ENCODE results near the gene PVRIG.
A peak's percentile ranks its signal among the peaks of the same experiment; 100 is the strongest.
"Not testable (repeated sequence)": the region's sequence is repeated elsewhere in the genome, so short reads cannot be mapped to it uniquely, and the experiment has no call there.

PVRIG gene

DNA sequence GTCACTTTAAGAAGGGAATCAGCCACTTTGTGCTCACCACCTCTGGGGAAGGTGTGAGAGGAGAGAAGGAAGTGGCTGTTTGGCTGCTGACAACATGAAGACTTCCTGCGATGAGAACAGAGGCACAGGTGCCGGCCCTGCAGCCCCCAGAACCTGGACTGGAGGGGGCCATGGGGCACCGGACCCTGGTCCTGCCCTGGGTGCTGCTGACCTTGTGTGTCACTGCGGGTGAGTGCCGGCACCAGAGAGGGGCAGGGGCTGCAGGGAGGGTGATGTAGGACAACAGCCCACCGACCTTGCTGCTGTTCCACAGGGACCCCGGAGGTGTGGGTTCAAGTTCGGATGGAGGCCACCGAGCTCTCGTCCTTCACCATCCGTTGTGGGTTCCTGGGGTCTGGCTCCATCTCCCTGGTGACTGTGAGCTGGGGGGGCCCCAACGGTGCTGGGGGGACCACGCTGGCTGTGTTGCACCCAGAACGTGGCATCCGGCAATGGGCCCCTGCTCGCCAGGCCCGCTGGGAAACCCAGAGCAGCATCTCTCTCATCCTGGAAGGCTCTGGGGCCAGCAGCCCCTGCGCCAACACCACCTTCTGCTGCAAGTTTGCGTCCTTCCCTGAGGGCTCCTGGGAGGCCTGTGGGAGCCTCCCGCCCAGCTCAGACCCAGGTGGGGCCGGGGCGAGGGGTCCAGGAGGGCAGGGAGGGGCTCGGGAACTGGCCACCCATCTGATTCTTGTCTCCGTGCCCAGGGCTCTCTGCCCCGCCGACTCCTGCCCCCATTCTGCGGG, at the start of gene PVRIG:
Gene PVRIG, plus strand, starts transcription at position 149 of the 785 bp plus-strand sequence. Its CDS starts 22 bp downstream, at position 171.
- not testable (repeated sequence) for FAIRE-seq; DNase-seq (ENCODE audit: low spot score)

DNA sequence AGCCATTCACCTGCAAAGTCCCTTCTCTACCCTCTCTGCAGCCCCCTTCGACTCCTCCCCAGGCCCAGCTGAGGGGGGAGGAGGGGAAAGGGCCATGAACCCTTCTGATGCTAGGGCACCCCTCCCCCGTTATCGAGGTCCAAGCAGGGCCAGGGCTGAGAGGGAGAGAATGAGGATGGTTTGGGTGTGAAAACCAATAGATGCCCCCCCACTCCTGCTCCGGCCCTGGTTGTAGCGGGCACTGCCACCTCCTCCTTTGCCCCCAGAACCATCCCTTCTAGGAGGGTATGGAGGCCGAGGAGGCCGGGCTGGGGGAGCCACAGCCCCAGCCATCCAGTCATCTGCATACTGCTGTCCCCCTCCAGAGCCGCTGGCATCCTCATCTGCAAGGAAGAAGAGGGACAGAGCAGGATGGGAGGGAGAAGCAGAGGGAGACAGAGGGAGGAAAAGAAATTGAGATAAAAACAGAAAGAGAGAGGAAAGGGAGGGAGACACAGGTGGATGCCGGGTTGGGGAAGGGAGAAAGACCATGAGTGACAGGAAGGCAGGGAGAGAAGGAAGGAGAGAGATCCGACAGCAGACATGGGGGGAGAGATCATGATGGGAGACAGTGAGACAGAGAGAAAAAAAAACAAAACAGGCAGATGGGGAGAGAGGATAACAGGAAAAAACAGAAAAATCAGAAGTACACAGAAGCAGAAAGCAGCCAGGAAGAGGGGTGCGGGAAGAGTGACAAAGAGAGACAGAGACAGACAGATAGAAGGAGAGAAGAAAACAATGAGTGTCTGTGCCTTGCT, 49.5 kb upstream of the PVRIG start:
- DNase-seq (ENCODE audit: low spot score) (peak; percentile 6), FAIRE-seq (no peak)

DNA sequence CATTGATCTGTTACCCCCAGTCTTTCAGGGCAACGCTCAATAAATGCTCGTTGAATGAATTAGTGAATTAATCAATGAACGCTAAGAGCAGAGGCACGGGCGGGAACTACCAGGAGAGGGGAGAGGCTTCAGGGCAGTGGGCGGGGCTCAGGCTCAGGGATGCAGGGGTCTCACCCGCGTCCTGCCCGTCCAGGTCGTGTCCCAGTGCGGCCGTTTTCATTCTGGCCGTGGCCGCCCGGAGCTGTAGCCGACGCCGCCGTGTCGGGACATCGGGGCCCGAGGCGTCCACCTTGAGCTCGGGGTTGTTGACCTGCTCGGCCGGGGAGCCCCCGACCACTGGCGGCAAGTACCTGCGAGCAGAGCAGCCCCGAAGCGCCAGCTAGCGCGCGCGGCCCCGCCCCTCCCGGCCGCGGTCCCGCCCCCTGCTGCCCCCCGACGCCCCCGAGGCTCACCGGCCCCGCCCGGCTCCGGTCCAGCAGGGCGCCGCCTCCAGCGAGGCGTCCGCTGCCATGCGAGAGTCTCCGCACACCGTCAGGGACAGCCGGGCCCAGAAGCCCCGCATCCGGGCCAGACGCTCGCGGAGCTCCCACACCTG, 48.6 kb upstream of the PVRIG start:
- DNase-seq (ENCODE audit: low spot score) (no peak), FAIRE-seq (no peak)

DNA sequence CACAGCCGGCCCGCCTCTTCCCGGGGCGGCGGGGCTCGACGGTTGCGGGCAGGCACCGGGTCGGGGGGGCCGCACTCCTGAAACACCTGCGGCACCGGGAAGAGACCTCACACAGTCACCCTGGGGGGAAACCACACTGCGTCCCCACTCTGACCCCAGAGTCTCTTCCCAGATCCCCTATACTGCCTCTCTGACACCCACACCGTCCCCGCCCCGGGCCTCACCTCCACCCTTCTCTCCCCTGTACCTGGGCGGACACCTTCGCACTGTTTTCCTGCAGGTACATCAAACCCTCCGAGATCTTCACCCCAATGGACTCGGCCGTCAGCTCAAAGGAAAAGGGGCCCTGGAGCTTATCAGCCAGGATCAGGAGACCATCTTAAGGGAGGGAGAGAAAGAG, 47.9 kb upstream of the PVRIG start:
- FAIRE-seq = no peak
- DNase-seq (ENCODE audit: low spot score) = no peak

DNA sequence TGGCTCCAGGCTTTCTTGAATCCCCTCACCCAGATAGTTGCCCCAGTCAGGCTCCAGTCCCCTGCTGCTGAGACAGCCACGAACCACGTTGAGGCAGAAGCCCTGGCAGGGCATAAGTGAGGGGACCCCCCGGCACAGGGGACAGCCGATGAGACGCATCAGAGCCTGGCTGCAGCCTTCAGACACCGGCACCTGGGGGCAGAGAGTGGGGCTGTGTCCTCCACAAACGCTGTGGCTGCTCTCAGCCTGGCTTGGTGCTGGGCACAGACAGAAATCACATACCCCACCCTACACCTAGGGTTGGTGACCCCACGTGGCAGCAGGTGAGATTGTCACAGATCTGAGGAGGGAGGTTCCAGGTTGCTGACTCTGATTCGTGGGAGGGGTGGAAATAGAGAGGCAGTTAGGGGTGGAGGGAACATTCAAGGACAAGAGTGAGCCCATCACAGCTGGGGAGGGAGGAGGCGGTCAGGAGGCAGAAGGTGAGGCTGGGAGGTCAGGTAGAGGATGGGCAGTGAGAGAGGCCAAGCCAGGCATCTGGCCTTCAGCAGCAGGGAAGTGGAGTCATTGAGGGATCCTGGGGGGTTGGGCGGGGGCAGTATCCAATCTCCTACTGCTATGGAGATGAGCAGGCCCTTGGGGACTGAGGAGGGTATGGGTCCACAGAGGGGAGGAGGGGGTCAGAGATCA, 45.8 kb upstream of the PVRIG start:
- DNase-seq (ENCODE audit: low spot score) (no peak), FAIRE-seq (peak; percentile 77)

DNA sequence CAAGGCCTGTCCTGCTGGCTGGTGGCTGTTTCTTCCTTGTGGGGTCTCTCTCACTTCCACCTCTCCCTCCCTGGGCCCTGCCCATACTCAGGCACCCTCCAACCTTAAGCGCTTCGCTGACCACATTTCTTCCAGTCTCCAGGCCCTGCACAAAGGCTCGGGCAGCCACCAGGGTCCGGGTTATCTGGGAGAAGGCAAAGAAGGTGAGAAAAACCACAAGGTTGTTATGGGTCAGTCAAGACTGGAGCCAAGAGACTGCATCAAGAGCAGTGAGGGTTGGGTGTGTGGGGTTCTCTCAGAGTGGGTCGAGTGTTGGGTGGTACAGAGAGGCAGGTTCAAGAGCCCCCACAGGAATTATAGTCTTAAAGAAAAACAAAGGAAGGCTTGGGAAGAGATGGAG, 45.2 kb upstream of the PVRIG start:
- FAIRE-seq = no peak
- DNase-seq (ENCODE audit: low spot score) = no peak

DNA sequence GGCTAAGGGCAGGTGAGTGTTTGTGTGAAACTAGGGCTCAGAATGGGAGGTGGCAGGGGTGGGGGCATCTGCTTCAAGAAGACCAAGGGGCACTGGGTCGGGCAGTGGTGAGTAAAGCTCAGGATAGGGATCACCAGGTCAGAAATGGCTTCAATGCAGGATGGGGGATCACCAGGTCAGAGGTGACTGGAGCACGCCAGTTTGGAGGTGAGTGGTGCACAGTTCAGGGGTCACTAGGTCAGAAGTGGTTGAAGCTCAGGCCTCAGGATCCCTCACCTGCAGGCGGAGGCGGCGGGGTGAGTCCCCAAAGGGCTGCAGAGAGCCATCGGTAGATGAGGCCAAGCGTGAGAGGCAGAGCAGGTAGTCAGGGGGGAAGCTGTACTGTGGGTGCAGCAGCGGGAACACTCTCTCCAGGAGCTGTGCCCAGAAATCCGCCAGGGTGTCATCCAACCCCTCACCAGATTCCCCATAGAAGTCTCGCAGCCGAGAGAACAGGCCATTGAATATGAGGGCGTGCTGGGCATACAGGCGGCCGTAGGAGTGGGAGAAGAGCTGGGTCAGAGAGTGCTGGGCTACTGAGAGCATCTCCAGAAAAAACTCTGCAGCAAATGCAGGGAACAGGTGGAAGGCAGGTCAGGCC, 44.3 kb upstream of the PVRIG start:
- no peak for FAIRE-seq
- no peak for DNase-seq (ENCODE audit: low spot score)

DNA sequence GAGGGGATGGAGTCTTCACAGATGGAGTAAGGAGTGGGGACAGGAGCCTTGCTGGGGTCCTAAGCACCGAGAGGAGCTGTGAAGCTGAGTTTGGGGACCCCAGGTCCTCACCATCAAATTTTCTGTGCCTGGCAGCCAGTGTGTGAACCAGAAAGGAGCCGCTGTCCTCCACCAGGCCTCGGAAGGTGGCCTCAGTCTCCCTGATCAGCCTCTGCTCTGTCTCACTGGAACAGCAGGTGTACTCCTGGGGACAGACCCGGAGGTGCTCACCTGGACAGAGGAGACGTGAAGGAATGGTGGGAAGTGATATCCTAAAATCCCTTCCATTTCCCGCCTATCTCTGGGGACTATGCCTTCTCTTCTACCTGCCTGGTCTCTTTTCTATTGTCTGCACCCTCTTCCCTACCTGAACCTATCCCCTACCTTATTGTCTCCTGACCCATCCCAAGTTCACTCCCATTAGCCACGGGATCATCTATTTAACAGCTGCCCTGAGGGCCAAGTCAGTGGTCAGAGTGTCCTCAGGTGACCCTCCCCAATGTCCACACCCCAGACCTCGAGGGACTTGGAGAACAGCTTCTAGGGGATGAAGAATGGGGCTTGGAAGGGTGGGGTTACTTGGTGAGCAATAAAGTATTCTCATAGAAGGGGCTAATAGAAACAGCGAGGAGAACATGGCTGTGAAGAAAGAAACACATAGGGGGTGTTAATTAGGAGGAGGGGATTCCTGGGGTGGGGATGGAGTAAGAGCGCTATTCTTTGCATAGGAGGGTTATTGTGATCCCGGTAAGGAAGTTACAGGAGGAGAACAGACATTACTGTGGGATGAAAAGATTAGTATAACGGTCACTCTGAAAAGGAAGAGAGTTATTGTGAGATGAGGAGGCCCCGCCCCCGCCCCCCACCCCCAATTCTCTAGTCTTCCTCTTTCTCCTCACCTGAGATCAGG, 43.4 kb upstream of the PVRIG start:
- no peak for DNase-seq (ENCODE audit: low spot score)
- no peak for FAIRE-seq

DNA sequence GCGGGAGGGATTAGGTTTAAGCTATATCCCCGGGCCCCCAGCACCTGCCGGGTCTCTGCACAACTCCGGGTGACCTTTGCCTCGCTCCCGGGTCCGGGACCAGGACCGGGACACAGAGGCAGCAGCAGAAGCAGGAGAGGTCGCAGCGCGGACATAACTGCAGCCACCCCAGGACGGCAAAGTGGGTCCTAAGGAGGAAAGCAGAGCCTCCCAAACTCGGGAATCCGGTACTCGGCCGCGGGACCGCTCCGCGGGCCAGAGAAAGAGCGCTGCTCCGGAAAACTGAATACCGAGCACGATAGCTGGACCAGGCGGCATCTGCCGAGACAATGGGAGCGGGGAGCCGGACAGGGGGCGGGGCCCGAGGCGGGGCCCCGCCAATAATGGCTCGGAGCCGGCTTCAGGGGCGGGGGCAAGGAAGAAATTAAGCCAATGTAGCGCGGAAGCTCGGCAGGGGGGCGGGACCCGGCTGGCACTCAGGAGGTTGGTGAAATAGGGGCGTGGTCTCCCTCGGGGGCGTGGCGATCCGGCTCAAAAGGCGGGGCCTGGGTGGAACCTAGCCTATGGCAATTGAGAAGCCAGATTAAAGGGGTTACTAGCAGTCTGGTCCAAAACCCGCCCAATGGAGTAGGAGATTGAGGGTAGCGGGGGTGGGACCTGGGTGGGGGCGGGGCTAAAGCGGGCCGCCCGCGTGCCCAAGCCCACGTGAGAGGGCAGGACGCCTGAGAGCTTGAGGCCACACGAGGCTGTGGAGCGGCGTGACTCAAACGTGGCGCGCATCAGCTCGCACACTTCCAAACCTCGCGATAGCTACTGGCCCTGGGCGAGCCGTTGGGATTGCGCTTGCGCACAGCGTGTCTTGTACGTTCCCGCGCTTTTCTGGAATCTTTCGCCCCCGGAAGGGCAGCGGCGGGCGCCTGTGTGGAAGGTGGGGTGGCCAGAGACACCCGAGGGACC, 42.4 kb upstream of the PVRIG start, which contains the start of the genes GPC2 and STAG3:
Gene GPC2, minus strand, starts transcription at position 337 of the 957 bp plus-strand sequence. Its CDS starts 182 bp downstream, at position 155.
Gene STAG3, plus strand, starts transcription at position 874 of the 957 bp plus-strand sequence. CDS start 2,639 bp downstream, outside the sequence.
- FAIRE-seq = peak; percentile 91
- peak; percentile 99 for DNase-seq (ENCODE audit: low spot score)

DNA sequence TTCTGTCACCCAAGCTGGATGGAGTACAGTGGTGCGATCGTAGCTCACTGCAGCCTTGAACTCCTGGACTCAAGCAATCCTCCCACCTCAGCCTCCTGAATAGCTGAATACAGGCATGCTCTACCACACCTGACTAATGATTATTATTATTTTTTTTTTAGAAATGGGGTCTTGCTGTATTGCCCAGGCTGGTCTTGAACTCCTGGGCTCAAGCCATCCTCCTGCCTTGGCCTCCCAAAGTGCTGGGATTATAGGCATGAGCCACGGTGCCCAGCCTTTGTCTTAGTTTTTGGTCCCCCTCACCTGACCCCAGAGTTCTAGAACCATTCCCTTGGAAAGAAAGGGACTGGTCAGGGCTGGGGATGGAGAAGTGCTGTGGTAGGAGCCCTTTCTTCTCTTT, 39.7 kb upstream of the PVRIG start:
- FAIRE-seq; DNase-seq (ENCODE audit: low spot score): not testable (repeated sequence)

DNA sequence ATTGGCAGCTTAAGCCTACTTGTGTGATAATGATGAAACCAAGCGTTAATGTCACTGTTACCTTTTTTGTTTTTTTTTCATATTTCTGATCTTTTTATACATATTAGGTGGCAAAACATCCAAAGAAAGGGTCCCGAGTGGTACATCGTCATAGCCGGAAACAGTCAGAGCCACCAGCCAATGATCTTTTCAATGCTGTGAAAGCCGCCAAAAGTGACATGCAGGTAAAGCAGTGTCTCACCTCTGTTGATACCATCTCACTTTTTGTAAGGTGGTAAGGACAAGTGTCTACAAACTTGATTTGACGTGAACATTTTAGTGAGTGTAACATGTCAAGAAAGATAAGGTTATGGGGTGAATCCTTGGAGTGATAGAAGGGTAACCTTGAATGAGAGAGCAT, 37.1 kb upstream of the PVRIG start:
- not testable (repeated sequence) for FAIRE-seq; DNase-seq (ENCODE audit: low spot score)

DNA sequence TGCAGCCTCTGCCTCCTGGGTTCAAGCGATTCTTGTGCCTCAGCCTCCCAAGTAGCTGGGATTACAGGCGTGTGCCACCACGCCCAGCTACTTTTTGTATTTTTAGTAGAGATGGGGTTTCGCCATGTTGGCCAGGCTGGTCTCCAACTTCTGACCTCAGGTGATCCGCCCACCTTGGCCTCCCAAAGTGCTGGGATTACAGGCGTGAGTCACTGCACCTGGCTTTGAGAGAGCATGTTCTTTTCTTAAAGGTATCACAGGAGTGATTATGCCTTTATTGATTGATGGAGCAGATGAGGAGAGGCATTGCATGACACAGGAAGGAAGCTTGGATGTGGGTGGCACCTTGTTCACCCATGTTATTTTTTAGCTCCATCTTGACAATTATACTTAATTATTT, 36.7 kb upstream of the PVRIG start:
- not testable (repeated sequence) for FAIRE-seq; DNase-seq (ENCODE audit: low spot score)

DNA sequence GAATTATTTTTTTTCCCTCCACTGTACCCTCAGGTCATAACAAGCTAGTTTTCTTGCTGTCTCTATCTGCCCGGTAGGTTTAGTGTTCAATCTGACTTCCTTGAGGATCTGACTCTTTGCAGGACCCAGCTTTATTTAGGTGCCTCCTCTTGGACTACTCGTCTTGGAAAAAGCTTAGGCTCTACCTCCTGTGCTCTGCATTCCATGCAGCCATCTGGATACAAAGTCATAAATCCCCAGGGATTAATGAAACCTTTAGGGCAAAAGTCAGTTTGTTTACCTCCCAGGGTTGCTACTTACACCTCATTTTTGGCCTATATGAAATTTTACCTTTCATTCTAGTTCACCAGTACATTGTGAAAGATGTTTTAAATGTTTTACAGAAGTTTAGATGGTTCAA, 34.0 kb upstream of the PVRIG start:
- DNase-seq (ENCODE audit: low spot score) (no peak), FAIRE-seq (no peak)

DNA sequence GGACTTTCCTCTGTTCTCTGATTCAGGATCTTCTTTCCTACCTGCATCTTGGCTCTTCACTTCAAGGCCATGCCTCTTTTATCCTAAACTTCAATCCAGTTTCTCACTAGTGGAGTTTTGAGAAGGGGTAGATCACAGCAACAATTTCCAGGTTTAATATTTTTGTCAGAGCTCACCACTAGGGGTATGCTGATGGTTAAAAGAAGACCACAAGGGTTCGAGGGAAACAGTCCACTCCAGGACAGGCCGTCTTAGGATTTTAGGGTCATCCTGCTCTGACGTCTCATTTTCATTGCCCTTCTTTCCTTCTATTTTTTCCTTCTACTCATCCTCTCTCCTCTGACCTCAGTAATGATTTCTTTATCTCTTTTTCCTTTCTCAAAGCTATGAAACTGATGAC, 30.7 kb upstream of the PVRIG start:
- FAIRE-seq (no peak), DNase-seq (ENCODE audit: low spot score) (no peak)

DNA sequence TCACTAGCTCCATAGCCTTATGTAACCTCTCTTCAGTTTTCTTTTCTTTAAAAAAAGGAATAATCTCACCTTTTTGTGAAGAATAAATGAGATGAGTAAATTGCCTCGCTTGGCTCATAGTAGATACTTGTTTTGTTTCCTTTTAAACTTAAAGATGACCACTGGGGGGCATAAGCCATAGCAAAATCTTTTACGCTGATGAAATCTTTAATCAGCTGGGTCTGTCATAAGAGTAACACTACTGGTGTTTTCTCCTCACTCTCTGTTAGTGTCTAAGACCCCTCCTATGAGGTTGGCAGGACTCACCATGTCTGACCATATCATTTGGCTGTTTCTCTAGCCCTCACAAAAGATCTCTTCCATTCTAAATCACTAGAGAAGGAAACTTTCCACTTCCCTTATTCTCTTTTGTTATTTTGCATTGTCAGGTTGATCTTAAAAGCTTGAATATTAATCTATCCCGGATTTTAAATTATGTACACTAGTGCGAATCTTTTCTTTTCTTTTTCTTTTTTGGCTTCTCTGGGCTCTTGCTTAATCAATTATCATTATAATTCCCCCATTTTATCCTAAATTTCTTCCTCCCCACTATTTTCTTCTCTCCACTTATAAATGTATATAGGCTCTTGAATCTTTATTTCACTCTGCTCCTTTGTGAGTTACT, 29.6 kb upstream of the PVRIG start:
- FAIRE-seq = no peak
- DNase-seq (ENCODE audit: low spot score) = peak; percentile 56

DNA sequence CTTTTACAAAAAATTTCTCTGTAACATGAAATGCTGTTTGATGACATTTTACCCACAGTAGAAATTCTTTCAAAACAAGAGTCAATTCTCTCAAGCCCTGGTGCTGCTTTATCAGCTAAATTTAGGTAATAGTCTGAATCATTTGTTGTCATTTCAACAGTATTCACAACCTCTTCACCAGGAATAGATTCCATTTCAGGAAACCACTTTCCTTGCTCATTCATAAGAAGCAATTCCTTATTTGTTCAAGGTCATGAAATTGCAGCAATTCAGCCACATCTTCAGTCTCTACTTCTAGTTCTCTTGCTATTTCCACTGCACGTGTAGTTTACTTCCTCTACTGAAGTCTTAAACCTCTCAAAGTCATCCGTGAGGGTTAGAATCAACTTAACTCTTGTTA, 28.0 kb upstream of the PVRIG start:
- FAIRE-seq (no peak), DNase-seq (ENCODE audit: low spot score) (no peak)

DNA sequence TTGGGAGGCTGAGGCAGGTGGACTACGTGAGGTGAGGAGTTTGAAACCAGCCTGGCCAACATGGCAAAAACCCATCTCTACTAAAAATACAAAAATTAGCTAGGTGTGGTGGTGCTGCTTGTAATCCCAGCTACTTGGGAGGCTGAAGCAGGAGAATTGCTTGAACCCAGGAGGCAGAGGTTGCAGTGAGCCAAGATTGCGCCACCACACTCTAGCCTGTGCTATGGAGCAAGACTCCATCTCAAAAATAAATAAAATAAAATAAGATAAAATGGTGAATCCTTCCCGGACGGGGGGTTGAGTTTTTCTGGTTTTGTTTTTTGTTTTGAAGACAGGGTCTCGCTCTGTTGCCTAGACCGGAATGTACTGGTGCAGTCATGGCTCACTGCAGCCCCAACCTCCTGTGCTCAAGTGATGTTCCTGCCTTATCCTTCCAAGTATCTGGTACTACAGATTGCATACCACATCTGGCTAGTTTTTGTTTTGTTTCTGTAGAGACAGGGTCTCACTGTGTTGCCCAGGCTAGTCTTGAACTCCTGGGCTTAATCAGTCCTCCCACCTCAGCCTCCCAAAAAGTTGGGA, 27.4 kb upstream of the PVRIG start:
- not testable (repeated sequence) for DNase-seq (ENCODE audit: low spot score); FAIRE-seq

DNA sequence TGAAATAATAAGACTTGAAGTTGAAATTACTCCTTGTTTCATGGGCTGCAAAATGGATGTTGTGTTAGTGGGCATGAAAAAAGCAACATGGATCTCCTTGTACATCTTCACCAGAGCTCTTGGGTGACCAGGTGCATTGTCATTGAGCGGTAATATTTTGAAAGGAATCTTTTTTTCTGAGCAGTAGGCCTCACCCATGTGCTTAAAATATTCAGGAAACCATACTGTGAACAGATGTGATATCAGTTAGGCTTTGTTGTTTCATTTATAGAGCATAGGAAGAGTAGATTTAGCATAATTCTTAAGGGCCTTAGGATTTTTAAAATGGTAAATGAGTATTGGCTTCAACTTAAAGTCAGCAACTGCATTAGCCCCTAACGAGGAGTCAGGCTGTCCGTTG, 26.8 kb upstream of the PVRIG start:
- no peak for DNase-seq (ENCODE audit: low spot score)
- no peak for FAIRE-seq
